IPS-20b (cell line): ENCODE measurements around the gene PDPR.
"Not testable (repeated sequence)": the region's sequence is repeated elsewhere in the genome, so short reads cannot be mapped to it uniquely, and the experiment has no call there.

Experiments used
- H3K27ac ChIP-seq: one replicate; pipeline ENCODE4 v1.5.1; 2013; ENCODE audit warnings: low read length
- H3K27me3 ChIP-seq: 2 replicates; pipeline ENCODE4 v1.6.1; 2013; ENCODE audit warnings: mild to moderate bottlenecking, low read length, inconsistent platforms; ENCODE audit not compliant: insufficient read depth
- H3K36me3 ChIP-seq: 2 replicates; pipeline ENCODE4 v1.6.1; 2013; ENCODE audit warnings: low read depth, mild to moderate bottlenecking, inconsistent platforms, low read length, moderate library complexity; ENCODE audit not compliant: insufficient read depth
- H3K4me1 ChIP-seq: 2 replicates; pipeline ENCODE4 v1.6.1; 2013; ENCODE audit warnings: mild to moderate bottlenecking, control low read depth, inconsistent platforms, low read length, moderate library complexity; ENCODE audit not compliant: insufficient read depth
- H3K4me3 ChIP-seq: 2 replicates; pipeline ENCODE4 v1.5.1; 2013; ENCODE audit warnings: mild to moderate bottlenecking, low read length, inconsistent platforms
- H3K9ac ChIP-seq: 2 replicates; pipeline ENCODE4 v1.6.1; 2013; ENCODE audit warnings: low read depth, mild to moderate bottlenecking, inconsistent platforms, low read length, moderate library complexity
- H3K9me3 ChIP-seq: 2 replicates; pipeline ENCODE4 v1.6.1; 2013; ENCODE audit warnings: mild to moderate bottlenecking, low read depth, low read length, inconsistent platforms; ENCODE audit not compliant: insufficient read depth

Gene PDPR

DNA sequence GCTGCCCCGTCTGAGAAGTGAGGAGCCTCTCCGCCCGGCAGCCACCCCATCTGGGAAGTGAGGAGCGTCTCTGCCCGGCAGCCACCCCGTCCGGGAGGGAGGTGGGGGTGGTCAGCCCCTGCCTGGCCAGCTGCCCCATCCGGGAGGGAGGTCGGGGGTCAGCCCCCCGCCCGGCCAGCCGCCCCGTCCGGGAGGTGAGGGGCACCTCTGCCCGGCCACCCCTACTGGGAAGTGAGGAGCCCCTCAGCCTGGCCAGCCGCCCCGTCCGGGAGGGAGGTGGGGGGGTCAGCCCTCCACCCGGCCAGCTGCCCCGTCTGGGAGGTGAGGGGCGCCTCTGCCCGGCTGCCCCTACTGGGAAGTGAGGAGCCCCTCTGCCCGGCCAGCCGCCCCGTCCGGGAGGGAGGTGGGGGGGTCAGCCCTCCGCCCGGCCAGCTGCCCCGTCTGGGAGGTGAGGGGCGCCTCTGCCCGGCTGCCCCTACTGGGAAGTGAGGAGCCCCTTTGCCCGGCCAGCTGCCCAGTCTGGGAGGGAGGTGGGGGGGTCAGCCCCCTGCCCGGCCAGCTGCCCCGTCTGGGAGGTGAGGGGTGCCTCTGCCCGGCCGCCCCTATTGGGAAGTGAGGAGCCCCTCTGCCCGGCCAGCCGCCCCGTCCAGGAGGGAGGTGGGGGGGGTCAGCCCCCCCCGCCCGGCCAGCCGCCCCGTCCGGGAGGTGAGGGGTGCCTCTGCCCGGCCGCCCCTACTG lies 90.7 kb downstream of the PDPR start:
- not testable (repeated sequence) for H3K4me3 ChIP-seq

DNA sequence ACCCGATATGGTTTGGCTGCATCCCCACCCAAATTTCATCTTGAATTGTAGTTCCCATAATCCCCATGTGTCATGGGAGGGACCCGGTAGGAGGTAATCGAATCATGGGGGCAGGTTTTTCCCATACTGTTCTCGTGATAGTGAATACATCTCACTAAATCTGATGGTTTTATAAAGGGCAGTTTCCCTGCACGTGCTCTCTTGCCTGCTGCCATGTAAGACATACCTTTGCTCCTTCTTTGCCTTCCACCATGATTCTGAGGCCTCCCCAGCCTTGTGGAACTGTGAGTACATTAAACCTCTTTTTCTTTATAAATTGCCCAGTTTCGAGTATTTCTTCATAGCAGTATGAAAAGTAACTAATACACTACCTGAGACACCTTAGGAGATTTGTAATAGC lies 92.2 kb downstream of the PDPR start:
- not testable (repeated sequence) for H3K27ac ChIP-seq, H3K4me3 ChIP-seq, H3K36me3 ChIP-seq, H3K27me3 ChIP-seq, H3K4me1 ChIP-seq, H3K9me3 ChIP-seq, H3K9ac ChIP-seq

More for the DNA sequence above, 90.7 kb downstream of the PDPR start:
- not testable (repeated sequence) for H3K27me3 ChIP-seq, H3K9me3 ChIP-seq, H3K9ac ChIP-seq, H3K36me3 ChIP-seq, H3K4me1 ChIP-seq, H3K27ac ChIP-seq
